H9 (cell line): ENCODE measurements around the gene NXN. TPM values are rescaled to one million over a fixed set of nuclear protein-coding genes. Genes with fewer than 3 reads are reported as not detected.

ENCODE experiments used
- DNase-seq: peaks from one replicate; pipeline ENCODE4 v3.0.0-alpha.2; 2017
- H2AFZ ChIP-seq: one replicate; pipeline ENCODE4 v1.6.1; 2013; ENCODE audit warnings: mild to moderate bottlenecking, low read length, control low read depth, moderate library complexity
- H2AK5ac ChIP-seq: 2 replicates; pipeline ENCODE4 v1.6.1; 2013; ENCODE audit warnings: low read length, control low read depth, mixed read lengths; ENCODE audit not compliant: insufficient read length
- H2BK120ac ChIP-seq: one replicate; pipeline ENCODE4 v1.6.1; 2013; ENCODE audit warnings: low read depth, mild to moderate bottlenecking, low read length, control low read depth, inconsistent platforms; ENCODE audit not compliant: poor library complexity, severe bottlenecking
- H2BK12ac ChIP-seq: 2 replicates; pipeline ENCODE4 v1.6.1; 2013; ENCODE audit warnings: low read length, control low read depth, mixed read lengths, low read depth; ENCODE audit not compliant: insufficient read length
- H2BK15ac ChIP-seq: 2 replicates; pipeline ENCODE4 v1.6.1; 2013; ENCODE audit warnings: low read depth, low read length, control low read depth
- H2BK20ac ChIP-seq: one replicate; pipeline ENCODE4 v1.6.1; 2013; ENCODE audit warnings: low read depth, mild to moderate bottlenecking, low read length, control low read depth, inconsistent platforms; ENCODE audit not compliant: poor library complexity, severe bottlenecking
- H2BK5ac ChIP-seq: 2 replicates; pipeline ENCODE4 v1.6.1; 2013; ENCODE audit warnings: low read length, control low read depth, mixed read lengths; ENCODE audit not compliant: insufficient read length
- H3K14ac ChIP-seq: 2 replicates; pipeline ENCODE4 v1.6.1; 2013; ENCODE audit warnings: low read length, control low read depth; ENCODE audit not compliant: insufficient read depth
- H3K18ac ChIP-seq: 2 replicates; pipeline ENCODE4 v1.6.1; 2013; ENCODE audit warnings: low read depth, mild to moderate bottlenecking, mixed read lengths, low read length, control low read depth; ENCODE audit not compliant: insufficient read length
- H3K23ac ChIP-seq: 2 replicates; pipeline ENCODE4 v1.6.1; 2013; ENCODE audit warnings: low read length, control low read depth, mixed read lengths, low read depth; ENCODE audit not compliant: insufficient read length
- H3K23me2 ChIP-seq: 2 replicates; pipeline ENCODE4 v1.6.1; 2013; ENCODE audit warnings: low read depth, mild to moderate bottlenecking, mixed read lengths, low read length, control low read depth; ENCODE audit not compliant: insufficient read length, poor library complexity, severe bottlenecking
- H3K27ac ChIP-seq: 2 replicates; pipeline ENCODE4 v1.5.1; 2013; ENCODE audit warnings: low read length, control low read depth, mixed read lengths, low read depth; ENCODE audit not compliant: insufficient read length
- H3K27me3 ChIP-seq: 2 replicates; pipeline ENCODE4 v1.6.1; 2013; ENCODE audit warnings: low read length, control low read depth, inconsistent platforms; ENCODE audit not compliant: insufficient read depth
- H3K4ac ChIP-seq: 2 replicates; pipeline ENCODE4 v1.6.1; 2013; ENCODE audit warnings: low read depth, mild to moderate bottlenecking, control low read depth, inconsistent platforms, low read length, moderate library complexity
- H3K4me1 ChIP-seq: 2 replicates; pipeline ENCODE4 v1.6.1; 2013; ENCODE audit warnings: low read length, control low read depth, inconsistent platforms; ENCODE audit not compliant: insufficient read depth
- H3K4me2 ChIP-seq: 2 replicates; pipeline ENCODE4 v1.6.1; 2013; ENCODE audit warnings: low read length, control low read depth, mixed read lengths; ENCODE audit not compliant: insufficient read length, insufficient read depth
- H3K56ac ChIP-seq: 2 replicates; pipeline ENCODE4 v1.6.1; 2013; ENCODE audit warnings: low read depth, mild to moderate bottlenecking, mixed read lengths, low read length, control low read depth; ENCODE audit not compliant: insufficient read length
- H3K79me1 ChIP-seq: 2 replicates; pipeline ENCODE4 v1.6.1; 2013; ENCODE audit warnings: low read depth, mild to moderate bottlenecking, moderate library complexity, low read length, control low read depth, inconsistent platforms; ENCODE audit not compliant: insufficient read depth, poor library complexity, severe bottlenecking
- H3K79me2 ChIP-seq: 2 replicates; pipeline ENCODE4 v1.6.1; 2013; ENCODE audit warnings: low read length, control low read depth, inconsistent platforms; ENCODE audit not compliant: insufficient read depth
- H3K9ac ChIP-seq: 2 replicates; pipeline ENCODE4 v1.6.1; 2013; ENCODE audit warnings: low read length, control low read depth, mixed read lengths; ENCODE audit not compliant: insufficient read length; ENCODE audit errors: extremely low read depth
- H3K9me3 ChIP-seq: one replicate; pipeline ENCODE4 v1.6.1; 2013; ENCODE audit warnings: low read depth, low read length, inconsistent platforms; ENCODE audit not compliant: control insufficient read depth
- H3T11ph ChIP-seq: one replicate; pipeline ENCODE4 v1.6.1; 2013; ENCODE audit warnings: mild to moderate bottlenecking, low read length, control low read depth, inconsistent platforms
- H4K20me1 ChIP-seq: one replicate; pipeline ENCODE4 v1.6.1; 2013; ENCODE audit not compliant: control insufficient read depth, insufficient read length, insufficient read depth
- H4K5ac ChIP-seq: 2 replicates; pipeline ENCODE4 v1.6.1; 2013; ENCODE audit warnings: low read depth, mild to moderate bottlenecking, mixed read lengths, low read length, control low read depth; ENCODE audit not compliant: insufficient read length
- H4K8ac ChIP-seq: replicated peaks from 2 replicates; pipeline ENCODE4 v1.6.1; 2013; ENCODE audit warnings: low read length, control low read depth, mixed read lengths, low read depth; ENCODE audit not compliant: insufficient read length
- H4K91ac ChIP-seq: 2 replicates; pipeline ENCODE4 v1.6.1; 2013; ENCODE audit warnings: low read depth, mild to moderate bottlenecking, moderate library complexity, mixed read lengths, low read length, control low read depth; ENCODE audit not compliant: insufficient read length
- H3K27ac Mint-ChIP-seq, 3 experiments: 2 replicates in 2 of 3; 3 replicates in 1 of 3; pipeline ENCODE4 v1.8.0; 2020 to 2021; ENCODE audit warnings: mixed read lengths in 3 of 3, mild to moderate bottlenecking in 1 of 3, moderate library complexity in 1 of 3
- H3K27me3 Mint-ChIP-seq: 2 replicates; pipeline ENCODE4 v1.8.0; 2021; ENCODE audit warnings: low read depth, mild to moderate bottlenecking, moderate library complexity, mixed read lengths
- H3K36me3 Mint-ChIP-seq, 3 experiments: 2 replicates in 2 of 3; 3 replicates in 1 of 3; pipeline ENCODE4 v1.8.0; 2020 to 2021; ENCODE audit warnings: low read depth in 3 of 3, mixed read lengths in 3 of 3; ENCODE audit not compliant: insufficient read depth in 1 of 3
- H3K4me1 Mint-ChIP-seq, 2 experiments: 2 replicates each; pipeline ENCODE4 v1.8.0; 2020; ENCODE audit warnings: mixed read lengths in 2 of 2
- H3K4me3 Mint-ChIP-seq, 2 experiments: 2 replicates in 1 of 2; 3 replicates in 1 of 2; pipeline ENCODE4 v1.8.0; 2020 to 2021; ENCODE audit warnings: mild to moderate bottlenecking in 2 of 2, mixed read lengths in 2 of 2, moderate library complexity in 1 of 2
- H3K9me3 Mint-ChIP-seq, 2 experiments: 2 replicates in 1 of 2; 3 replicates in 1 of 2; pipeline ENCODE4 v1.8.0; 2020; ENCODE audit warnings: mild to moderate bottlenecking in 2 of 2, mixed read lengths in 2 of 2, moderate library complexity in 1 of 2
- WGBS: extraction: QIAGEN DNeasy Blood & Tissue Kit; methylation state at CpG from one replicate; pipeline ENCODE4 v1.1.7; 2013; ENCODE audit warnings: missing lambda C conversion rate, low lambda C conversion rate, mixed read lengths; ENCODE audit not compliant: insufficient read length; ENCODE audit errors: extremely low coverage; 5-methylcytosine and 5-hydroxymethylcytosine counted together
- total RNA-seq: library from RNA; stranded (reverse); gene quantifications from 2 replicates; pipeline ENCODE4 v1.2.1, GENCODE V29; 2021
- TF ChIP-seq, protein P1 (sequence below): fragments of 200-600 bp; sonication (generic); conservative IDR thresholded peaks from 3 replicates; pipeline ENCODE4 v1.8.0; 2021; ENCODE audit warnings: antibody characterized with exemption, mild to moderate bottlenecking

NXN gene
- total RNA-seq, 1 experiment from 2014 or later: 93.6 TPM

GRCh38 chr17:801660-802059 lies 177.9 kb downstream of the NXN start:
- Histone ChIP-seq H3K27me3 (no peaks in the 10 kb centered on the region), H3K4ac (no peak overlapping the region), H3K79me2 (no peaks in the 10 kb centered on the region; the same call in 1 of the 2 replicates), H3K9me3 (no peaks in the 10 kb centered on the region), H4K20me1 (no peaks in the 10 kb centered on the region), H3K27ac (no peak overlapping the region), H3T11ph (no peak overlapping the region), H3K14ac (no peak overlapping the region), H2AFZ (no peak overlapping the region), H4K91ac (no peak overlapping the region), H2BK15ac (no peak overlapping the region), H3K79me1 (no peaks in the 10 kb centered on the region), H3K18ac (no peak overlapping the region), H3K23ac (no peak overlapping the region), H2BK20ac (no peak overlapping the region), H2BK120ac (no peak overlapping the region), H4K5ac (no peak overlapping the region), H3K9ac (no peak overlapping the region), H3K56ac (no peak overlapping the region), H3K4me2 (no peak overlapping the region), H3K4me1 (no peaks in the 10 kb centered on the region; the same call in 1 of the 2 replicates), H2AK5ac (no peak overlapping the region), H4K8ac (no peak overlapping the region), H2BK5ac (no peak overlapping the region), H2BK12ac (no peak overlapping the region), H3K23me2 (no peaks in the 10 kb centered on the region)
- peak overlapping the region in 1 of 3 experiments; percentile 65; a peak in 1 of 7 replicates for H3K27ac Mint-ChIP-seq
- no peaks in the 10 kb centered on the region for H3K27me3 Mint-ChIP-seq
- TF ChIP-seq, protein P1, sequence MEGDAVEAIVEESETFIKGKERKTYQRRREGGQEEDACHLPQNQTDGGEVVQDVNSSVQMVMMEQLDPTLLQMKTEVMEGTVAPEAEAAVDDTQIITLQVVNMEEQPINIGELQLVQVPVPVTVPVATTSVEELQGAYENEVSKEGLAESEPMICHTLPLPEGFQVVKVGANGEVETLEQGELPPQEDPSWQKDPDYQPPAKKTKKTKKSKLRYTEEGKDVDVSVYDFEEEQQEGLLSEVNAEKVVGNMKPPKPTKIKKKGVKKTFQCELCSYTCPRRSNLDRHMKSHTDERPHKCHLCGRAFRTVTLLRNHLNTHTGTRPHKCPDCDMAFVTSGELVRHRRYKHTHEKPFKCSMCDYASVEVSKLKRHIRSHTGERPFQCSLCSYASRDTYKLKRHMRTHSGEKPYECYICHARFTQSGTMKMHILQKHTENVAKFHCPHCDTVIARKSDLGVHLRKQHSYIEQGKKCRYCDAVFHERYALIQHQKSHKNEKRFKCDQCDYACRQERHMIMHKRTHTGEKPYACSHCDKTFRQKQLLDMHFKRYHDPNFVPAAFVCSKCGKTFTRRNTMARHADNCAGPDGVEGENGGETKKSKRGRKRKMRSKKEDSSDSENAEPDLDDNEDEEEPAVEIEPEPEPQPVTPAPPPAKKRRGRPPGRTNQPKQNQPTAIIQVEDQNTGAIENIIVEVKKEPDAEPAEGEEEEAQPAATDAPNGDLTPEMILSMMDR: no peak
- H3K4me3 Mint-ChIP-seq: no peak overlapping the region
- H3K36me3 Mint-ChIP-seq: peaks cover 3 to 38% (median 34%) of the 10 kb centered on the region in 3 experiments; a peak in 6 of 7 replicates
- peaks cover 0 to 3% of the 10 kb centered on the region in 2 experiments; a peak in 1 of 4 replicates for H3K4me1 Mint-ChIP-seq
- no peaks in the 10 kb centered on the region for H3K9me3 Mint-ChIP-seq
- no peak for DNase-seq
- no CpG with 5 or more reads among the region's 6 CpGs for WGBS
